NCI-H526 (cell line): ENCODE data around the gene ZNF780B.
A peak's percentile ranks its signal among the peaks of the same experiment; 100 is the strongest.
"Not testable (repeated sequence)": the region's sequence is repeated elsewhere in the genome, so short reads cannot be mapped to it uniquely, and the experiment has no call there.

Experiments
- DNase-seq, 2 experiments: peaks; one replicate each; lab custom pipeline; 2025; lab: John Stamatoyannopoulos, UW

ZNF780B gene

DNA sequence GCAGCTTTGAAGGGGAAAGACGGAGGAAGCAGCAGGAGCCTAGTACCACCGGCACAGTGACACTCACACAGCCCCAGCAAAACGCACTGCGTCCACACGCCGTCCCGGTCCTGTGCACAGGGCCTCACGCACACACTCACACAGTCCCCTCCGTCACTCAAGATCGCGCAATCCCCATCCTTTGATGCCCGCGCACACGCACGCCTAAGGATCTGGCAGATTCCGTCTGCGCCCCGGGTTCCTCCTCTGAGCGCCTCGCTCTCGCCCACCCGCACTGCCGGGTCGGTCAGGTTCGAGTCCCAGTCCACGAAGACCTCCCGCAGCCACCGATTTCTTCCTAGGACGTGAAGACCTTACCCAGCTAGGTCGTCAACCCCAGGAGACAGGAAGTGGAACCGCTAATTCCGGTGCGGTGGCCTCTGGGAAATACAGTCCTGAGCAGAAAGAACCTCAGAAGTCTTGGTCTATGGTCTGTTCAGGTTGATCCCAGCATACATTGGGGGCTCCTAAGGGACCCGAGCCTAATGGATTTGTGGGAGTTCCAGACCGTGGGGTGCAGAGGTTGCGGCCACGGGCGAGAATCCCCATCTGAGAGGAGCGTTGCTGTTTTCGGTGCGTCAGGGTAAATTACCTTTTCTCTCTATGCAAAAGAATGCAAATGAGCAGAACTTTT, at the start of gene ZNF780B:
Gene ZNF780B, minus strand, starts transcription at position 400 of the 673 bp plus-strand sequence. CDS start 5,899 bp downstream, outside the sequence.
- DNase-seq, result peak; percentile 81 to 88

DNA sequence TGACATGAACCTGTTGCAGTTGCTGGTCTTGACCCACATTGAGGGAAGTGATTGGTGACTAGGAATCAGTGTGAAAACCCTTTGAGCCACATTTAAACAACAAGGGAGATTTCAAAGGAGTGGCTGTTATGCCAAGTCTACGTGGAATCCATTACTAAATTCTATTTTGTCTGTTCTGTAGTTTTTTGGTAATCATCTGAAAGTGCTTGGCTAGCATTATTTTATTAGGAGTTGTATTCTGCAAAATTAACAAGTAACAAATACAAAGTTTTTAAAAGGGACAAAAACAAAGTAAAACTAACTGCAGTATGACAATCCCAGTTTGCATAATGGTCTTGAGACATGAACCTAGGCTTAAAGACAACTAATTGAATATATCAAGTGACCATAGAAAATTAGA, 48.7 kb upstream of the ZNF780B start:
- DNase-seq, result no peak

DNA sequence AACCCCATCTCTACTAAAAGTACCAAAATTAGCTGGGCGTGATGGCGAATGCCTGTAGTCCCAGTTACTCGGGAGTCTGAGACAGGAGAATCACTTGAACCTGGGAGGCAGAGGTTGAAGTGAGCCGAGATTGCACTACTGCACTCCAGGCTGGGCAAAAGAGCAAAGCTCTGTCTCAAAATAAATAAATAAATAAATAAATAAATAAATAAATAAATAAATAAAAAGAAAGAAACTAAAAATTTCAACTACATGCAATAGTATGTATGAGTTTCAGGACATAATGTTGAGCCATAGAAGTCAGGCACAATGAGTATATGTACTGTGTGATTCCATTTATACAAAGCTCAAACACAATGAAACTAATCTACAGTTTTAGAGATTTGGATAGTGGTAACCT, 47.6 kb upstream of the ZNF780B start:
- DNase-seq, result no peak

DNA sequence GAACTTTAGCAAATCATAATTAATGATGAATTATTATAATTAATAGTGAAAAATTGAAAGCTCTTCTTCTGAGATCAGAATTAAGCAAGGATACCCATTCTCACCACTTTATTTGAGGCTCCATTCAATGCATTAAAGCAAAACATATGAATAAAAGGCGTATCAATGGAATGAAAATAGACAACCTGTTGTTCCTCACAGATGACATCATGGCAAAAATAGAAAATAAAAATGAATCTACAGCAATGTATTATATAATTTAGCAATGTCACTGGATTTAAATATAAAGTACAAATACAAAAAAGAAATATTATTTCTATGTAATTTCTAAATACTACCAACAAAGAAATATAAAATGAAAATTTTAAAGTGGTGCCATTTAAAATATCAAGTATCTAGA, 45.8 kb upstream of the ZNF780B start:
- no peak for DNase-seq

DNA sequence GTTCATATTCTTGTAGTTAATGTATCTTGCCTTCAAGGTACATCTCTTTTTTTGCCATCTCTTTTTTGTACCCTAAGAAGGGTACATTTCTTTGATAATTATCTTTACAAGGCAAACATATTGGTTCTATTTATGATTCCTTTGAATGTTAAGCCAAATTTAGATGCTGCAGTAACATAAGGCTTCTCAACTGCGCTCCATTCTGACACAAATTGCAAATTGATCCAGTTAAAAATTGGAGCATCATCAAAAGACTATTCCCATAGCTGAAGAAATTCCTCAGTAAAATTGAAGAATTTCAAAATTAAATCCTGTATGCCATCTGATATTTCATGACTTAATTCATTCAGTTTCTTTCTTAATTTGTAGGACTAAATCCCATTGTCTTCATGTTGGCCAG, 37.4 kb upstream of the ZNF780B start:
- DNase-seq, result no peak

DNA sequence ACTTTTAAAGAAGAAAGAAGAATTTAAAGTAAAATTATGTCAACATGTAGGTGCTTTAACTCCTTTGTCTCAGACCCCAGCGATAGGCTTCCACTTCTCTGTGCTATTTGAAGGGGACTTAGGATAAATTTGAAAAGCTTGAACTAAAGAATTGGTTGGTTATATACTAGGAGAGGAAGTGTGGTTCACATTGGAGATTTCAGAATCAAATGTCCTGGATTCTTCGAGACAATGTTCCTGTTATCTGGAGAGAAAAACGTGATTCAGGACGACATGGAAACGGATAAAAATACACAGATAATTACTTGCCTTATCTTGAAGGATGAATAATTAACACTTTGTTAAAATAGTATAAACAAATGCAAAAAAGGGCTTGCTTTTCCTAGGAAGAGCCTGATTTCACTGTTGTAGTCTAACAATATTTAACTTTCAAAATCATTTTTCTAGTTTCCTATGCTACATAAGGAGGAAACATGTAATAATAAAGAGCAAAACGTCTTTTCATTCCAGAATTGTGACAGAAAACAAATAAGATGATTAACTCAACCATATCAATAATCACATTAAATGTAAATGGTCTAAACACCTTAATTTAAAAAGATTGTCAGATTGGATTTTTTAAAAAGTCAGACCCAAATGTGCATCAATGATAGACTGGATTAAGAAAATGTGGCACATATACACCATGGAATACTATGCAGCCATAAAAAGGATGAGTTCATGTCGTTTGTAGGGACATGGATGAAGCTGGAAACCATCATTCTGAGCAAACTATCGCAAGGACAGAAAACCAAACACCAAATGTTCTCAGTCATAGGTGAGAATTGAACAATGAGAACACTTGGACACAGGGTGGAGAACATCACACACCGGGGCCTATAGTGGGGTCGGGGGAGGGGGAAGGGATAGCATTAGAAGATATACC, 35.4 kb upstream of the ZNF780B start:
- no peak for DNase-seq

DNA sequence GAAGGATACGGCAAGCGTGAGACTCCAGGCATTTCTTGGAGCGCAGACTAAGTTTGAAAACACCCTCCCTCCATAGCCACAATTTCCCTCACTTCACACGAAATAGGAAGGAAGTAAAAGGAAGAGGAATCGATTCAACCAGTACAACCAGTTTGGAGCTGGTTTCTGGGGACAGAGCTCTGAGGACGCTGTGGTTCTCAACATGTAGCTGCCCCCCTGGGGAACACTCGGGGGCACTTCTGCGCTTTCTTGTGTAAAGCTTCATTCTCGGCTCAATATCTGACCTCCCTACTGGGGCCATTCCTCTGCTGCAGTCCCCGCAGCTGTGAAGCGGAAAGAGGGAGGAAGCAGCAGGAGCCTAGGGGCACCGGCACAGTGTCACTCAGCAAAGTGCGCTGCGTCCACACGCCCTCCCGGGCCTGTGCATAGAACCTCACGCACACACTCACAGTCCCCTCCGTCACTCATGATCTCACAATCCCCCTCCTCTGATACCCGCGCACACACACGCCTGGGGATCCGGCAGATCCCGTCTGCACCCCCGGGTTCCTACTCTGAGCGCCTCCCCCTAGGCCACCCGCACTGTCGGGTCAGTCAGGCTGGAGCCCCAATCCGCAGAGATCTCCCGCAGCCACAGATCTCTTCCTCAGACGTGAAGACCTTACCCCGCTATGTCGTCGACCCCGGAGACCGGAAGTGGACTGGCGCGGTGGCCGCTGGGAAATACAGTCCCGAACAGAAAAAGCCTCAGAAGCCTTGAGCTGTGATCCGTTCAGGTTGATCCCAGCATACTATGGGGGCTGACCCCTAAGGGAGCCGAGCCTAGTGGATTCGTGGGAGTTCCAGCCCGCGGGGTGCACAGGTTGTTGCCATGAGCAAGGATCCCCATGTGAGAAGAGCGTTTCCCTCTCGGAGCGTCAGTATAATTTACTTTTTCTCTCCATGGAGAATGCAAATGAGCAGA, 34.5 kb upstream of the ZNF780B start, which contains the start of gene ZNF780A:
Gene ZNF780A, minus strand, starts transcription at position 703 of the 964 bp plus-strand sequence. CDS start 6,190 bp downstream, outside the sequence.
- peak; percentile 68 to 88 for DNase-seq

DNA sequence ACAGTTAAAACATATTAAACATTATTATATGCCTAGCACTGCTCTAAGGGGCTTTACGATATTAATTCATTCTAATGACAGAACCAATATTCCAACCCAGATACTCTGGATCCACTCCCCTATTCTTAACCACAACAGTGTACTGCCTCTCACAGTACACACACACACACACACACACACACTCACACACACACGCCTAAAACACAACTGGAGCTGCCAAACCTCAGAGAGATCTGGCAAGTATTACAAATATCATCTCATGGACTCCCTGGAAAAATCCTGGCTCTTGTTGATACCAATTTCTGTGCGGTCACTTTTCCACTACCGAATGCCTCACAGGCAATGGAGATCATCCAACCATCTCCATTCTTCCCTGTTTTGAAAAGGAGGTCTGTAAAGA, 33.4 kb upstream of the ZNF780B start:
- DNase-seq, result no peak

DNA sequence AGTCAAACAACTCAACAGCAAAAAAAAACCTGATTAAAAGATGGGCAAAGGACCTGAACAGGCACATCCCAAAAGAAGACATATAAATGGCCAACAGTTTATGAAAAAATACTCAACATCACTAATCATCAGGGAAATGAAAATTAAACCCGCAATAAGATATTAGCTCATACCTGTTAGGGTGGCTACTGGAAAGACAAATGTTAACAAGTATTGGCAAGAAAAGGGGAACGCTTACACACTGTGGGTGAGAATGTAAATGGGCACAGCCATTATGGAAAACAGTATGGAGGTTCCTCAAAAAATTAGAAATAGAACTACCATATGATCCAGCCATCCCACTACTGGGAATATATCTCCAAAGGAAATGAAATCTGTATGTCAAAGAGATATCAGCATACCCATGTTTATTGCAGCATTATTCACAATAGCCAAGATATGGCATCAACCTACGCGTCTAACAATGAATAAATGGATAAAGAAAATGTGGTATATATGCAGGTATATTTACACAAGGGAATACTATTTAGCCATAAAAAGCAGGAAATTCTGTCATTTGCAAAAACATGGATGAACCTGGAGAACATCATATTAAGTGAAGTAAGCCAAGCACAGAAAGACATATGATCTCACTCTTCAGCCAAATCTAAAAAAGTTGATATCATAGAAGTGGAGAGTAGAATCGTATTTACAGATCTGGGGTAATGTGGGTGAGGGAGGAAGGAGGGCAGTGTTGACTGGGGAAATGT, 32.4 kb upstream of the ZNF780B start:
- DNase-seq, result no peak

DNA sequence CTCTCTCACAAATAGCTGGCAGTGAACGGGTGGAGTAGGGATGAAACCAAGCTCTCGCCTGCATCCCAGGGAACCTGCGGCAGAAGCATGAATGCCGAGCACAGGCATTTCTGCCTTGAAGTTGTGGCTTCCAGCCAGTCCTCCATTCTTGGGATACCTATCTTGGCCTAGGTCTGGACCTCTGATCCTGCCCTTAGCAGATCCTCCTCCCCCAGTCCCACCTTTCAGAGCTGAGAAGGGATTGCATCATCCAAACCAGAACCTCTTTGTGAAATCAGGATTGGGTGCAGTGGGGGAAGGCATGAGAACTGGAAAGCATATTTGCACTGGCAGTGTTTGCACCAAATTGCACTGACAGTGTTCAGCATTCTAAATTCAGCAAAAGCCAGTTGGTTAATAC, 28.9 kb upstream of the ZNF780B start:
- no peak for DNase-seq

DNA sequence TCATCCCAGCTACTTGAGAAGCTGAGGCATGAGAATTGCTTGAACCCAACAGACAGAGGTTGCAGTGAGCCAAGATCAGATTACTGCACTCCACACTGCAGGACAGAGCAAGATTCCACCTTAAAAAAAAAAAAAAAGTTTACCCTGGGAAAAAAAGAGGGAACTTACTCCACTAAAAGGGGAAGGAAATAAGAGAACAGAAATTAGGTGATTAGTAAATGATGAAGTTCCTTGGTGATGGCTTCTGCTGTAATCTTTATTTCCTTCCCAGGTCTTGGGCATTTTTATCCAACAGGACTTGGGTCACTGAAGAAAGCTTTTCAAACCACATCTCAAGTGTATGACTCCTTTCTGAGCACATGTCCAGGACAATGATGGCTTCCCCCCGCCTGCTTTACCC, 25.4 kb upstream of the ZNF780B start:
- no peak for DNase-seq

DNA sequence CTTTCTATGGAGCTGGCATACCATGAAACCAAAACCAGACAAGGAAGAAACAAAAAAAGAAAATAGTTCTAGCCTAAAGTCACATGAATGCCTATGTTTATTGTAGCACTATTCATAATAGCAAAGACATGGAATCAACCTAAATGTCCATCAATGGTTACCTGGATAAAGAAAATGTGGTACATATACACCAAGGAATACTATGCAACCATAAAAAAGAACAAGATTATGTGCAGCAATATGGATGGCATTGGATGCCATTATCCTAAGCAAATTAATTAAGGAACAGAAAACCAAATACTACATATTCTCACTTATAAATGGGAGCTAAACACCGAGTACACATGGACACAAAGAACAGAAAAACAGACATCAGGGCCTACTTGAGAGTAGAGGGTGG, 24.3 kb upstream of the ZNF780B start:
- DNase-seq, result no peak

DNA sequence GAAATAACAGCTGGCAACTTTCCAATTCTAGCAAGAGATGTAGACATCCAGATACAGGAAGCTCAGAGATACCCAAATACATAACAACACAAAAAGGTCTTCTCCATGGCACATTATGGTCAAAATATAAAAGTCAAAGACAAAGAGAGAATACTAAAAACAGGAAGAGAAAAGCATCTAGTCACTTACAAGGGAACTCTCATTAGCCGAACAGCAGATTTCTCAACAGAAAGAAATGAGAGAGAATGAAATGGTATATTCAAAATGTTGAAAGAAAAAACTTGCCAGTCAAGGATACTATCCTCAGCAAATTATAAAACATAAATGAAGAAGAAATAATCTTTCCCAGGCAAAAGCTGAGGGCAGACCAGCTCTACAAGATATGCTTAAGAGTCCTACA, 22.3 kb upstream of the ZNF780B start:
- DNase-seq, result no peak

DNA sequence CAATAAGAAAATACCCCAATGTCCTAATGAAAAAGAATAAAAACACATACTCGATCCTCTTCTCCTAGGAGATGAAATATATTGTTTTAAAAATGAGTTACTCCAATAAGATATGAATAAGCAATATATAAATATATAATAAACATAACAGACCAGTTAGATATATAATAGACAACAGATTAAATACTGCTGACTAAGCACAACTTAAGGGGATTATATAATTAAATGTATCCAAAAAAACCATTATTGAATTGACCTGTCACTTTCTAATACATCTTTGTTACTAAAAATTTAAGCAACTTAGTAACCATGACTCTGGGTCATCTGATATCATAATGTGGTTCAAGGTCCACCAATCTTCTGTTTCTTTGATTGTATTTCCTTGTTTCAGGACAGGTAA, 14.0 kb upstream of the ZNF780B start:
- DNase-seq, result no peak

DNA sequence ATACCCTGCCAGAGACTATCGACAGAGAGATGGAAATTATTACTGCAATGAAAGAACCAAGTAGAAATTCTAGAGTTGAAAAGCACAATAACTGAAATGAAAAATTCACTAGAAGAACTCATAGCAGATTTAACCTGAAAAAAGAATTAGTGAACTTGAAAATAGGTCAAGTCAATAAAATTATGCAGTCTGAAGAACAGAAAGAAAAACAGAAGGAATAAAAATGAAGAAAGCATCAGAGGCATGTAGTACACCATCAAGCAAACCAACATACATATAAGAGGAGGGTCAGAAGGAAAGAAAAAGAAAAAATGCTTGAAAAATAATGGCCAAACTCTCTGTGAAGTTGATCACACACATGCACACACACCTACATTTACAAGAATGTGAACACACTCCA, 3.6 kb upstream of the ZNF780B start:
- DNase-seq, result no peak

DNA sequence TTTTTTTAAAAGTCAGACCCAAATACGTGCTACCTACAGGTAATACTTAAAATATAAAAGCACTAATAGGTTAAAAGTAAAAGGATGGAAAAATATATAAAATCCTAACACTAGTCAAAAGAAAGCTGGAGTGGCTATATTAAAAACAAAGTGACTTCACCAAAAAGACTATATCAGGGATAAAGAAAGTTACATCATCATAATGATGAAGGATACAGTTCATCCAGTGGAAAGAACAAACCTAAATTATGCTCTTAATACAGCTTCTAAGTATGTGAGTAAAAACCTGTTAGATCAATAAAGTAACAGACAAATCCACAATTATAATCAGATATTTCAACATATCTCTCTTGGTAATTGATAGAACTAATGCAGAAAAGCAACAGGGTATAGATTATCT, 1.1 kb upstream of the ZNF780B start:
- DNase-seq, result no peak

DNA sequence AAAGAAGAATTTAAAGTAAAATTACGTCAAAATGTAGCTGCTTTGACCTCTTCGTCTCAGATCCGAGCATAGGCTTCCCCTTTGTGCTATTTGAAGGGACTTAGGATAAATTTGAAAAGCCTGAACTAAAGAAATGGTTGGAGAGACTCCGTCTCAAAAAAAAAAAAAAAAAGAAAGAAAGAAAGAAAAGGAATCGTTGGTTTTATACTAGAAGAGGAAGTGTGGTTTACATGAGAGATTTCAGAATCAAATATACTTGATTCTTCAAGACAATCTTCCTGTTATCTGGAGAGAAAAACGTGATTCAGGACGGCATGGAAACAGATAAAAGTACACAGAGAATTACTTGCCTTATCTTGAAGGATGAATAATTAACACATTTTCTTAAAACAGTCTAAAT, 474 bp upstream of the ZNF780B start:
- no peak for DNase-seq

DNA sequence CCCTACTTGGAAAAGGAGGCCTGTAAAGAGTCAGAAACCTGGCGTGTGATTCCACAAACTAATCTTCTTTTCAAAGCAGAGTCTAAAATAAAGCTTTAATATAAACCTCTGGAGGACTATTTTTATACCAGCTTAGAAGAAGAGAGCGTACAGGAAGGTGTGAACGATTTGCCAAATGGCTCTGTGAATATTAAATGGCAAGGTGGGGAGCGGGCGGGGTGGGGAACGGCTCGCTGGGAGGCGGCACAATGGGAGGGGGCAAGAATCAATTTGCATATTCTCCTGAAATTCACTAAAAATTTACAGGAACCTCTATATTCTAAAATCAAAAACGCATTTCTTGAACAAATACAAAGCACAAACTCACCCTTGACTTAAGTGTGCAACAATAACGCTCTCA, 982 bp downstream of the ZNF780B start:
- no peak for DNase-seq

DNA sequence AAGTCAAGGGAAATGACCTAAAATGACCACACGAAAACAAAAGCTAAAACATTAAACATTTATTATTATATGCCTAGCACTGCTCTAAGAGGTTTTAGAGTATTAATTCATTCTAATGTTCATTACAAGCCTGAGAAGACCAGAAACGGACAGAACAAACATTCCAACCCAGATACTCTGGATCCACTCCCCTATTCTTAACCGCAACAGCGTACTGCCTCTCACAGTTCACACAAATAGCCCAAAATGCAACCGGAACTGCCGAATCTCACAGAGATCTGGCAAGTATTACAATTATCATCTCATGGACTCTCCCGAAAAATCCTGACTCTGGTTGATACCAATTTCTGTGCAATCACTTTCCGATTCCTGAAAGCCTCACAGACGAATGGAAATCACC, 1.4 kb downstream of the ZNF780B start:
- DNase-seq, result no peak

DNA sequence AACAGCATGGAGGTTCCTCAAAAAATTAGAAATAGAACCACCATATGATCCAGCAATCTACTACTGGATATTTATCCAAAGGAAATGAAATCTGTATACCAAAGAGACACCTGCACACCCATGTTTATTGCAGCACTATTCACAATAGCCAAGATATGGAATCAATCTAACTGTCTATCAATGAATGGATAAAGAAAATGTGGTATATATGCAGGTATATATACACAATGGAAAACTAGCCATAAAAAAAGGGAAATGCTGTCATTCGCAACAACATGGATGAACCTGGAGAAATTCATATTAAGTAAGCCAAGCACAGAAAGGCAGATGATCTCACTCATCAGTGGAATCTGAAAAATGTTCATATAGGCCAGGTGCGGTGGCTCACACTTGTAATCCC, 2.5 kb downstream of the ZNF780B start:
- DNase-seq, result no peak

DNA sequence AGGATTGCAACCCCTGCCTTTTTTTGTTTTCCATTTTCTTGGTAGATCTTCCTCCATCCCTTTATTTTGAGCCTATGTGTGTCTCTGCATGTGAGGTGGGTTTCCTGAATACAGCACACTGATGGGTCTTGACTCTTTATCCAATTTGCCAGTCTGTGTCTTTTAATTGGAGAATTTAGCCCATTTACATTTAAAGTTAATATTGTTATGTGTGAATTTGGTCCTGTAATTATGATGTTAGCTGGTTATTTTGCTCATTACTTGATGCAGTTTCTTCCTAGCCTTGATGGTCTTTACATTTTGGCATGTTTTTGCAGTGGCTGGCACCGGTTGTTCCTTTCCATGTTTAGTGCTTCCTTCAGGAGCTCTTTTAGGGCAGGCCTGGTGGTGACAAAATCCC, 14.3 kb downstream of the ZNF780B start:
- DNase-seq, result not testable (repeated sequence)
